ENCODE results near the gene AMFR. TPM values are rescaled to one million over a fixed set of nuclear protein-coding genes. Genes with fewer than 3 reads are reported as not detected.
A peak's percentile ranks its signal among the peaks of the same experiment; 100 is the strongest.

The AMFR gene
- total RNA-seq, 1 donor from 2014 or later: 233 TPM

- DNase-seq (ENCODE audit: low read depth): peak; percentile 41
These were observed 89.2 kb downstream of the AMFR start for GRCh38 chr16:56336071-56336688.

- no peak for DNase-seq (ENCODE audit: low read depth)
These were observed 90.6 kb downstream of the AMFR start for GRCh38 chr16:56334761-56335160.

DNA sequence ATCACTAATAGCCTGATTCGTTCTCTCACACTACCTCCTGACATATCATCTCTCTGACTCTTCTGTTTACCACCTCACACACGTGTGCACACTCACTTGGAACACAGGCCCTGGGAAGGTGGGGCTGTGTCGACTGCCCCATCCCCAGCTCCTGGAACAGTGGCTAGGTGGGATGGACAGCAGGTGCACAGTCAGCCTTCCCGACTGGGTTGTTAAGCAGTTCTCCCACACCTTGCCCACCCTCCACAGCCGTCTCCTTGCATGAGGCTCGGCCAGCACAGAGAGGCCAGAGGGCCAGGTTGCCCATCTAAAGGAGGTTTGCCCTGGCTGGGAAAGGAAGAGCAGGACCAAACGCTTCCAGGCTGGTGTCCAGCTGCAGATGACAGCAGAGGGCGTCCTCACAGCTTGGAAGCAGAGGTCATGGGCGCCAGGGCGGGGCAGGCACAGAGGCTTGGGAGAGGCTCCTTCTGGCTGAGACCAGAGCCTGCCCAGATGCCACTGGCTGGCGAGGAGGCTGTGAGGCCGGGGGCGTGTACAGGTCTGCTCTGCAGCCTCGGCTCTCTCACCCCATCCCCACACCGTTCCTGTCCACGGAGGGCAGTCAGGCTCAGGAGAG lies 92.8 kb downstream of the AMFR start:
- DNase-seq (ENCODE audit: low read depth): peak; percentile 89

DNA sequence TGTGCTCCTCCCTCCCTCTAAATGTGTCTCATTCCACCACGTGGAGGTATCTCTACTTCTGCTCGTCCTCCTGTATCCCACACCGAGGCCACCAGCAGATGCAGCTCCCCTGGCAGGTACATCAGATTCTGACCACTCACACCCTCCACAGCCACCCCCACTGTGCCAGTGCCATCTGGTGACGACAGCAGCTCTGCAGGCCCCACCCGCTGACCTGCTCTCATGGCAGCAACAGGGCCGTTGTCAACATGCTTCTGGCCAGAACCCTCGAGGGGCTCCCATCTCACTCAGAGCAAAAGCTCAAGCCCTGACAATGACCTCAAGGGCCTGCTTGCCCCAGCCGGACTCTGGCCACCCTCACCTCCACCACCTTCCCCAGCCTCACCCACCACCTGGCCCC lies 93.4 kb downstream of the AMFR start:
- no peak for DNase-seq (ENCODE audit: low read depth)

DNA sequence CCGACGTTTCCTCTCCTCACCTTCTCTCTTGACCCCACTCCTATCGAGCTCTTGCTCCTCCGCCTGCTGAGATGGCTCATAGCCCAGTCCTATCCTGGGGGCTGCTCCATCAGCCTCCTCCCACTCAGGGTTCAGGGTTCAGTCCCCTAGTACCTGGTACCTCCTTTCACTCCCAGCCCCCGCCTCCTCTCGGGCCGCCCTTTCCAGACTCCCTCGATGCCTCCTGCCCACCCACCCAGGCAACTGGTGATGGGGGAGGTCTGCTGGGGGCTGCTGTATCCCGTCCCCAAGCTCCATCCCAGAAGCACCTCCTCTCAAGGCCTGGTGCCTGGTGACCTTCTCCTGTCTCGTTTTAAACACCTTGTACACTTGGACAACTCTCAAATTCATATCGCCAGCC lies 93.9 kb downstream of the AMFR start:
- DNase-seq (ENCODE audit: low read depth): no peak

GRCh38 chr16:56330476-56330875 lies 94.9 kb downstream of the AMFR start:
- no peak for DNase-seq (ENCODE audit: low read depth)

GRCh38 chr16:56329887-56330286 lies 95.5 kb downstream of the AMFR start:
- DNase-seq (ENCODE audit: low read depth): no peak

DNA sequence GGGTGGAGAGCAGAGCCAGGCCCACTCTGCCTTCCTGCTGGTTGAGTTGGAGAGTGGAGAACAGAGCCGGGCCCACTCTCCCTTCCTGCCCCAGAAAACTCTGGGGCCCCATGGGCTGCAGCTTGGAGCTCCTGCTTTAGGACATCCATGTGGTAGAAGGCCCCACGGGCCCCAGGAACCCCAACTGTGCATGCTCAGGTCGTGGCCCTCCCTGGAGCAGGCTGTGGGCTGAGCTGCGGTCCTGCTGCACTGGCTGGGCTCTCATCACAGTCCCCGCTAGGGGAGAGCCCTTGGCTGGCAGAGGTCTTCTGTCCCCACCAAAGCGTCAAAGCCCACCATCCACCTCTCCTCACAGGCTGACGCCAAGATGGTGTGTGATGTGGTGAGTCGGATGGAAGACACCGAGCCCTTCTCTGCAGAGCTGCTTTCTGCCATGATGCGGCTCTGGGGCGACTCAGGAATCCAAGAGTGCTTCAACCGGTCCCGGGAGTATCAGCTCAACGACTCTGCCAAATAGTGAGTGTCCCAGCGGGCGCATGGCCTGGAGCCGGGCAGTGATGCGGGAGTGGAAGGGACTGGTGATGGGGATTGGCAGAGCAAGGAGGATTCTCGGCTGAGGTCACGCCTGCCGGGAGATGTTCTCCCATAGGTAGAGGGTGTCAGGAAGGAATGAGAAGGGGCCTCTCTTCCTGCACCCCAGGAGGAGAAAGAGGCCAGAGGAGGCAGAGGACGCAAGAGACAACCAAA lies 96.9 kb downstream of the AMFR start:
- DNase-seq (ENCODE audit: low read depth): no peak

DNA sequence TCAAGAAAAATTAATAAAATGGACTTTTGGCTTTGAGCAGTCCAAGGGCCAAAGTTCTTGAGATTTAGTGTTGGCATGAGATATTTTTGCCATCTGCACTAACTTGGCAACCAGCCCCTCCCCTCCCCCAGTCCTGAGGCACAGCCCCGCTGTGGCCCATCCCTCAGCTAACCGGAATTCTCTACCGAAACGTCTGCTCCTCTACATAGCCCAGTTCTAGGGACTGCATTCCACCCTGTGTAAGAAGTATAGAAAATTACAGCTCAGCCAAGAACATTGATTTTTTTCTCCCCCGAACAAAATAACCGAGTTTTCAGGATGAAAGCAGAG lies 97.5 kb downstream of the AMFR start:
- no peak for DNase-seq (ENCODE audit: low read depth)

DNA sequence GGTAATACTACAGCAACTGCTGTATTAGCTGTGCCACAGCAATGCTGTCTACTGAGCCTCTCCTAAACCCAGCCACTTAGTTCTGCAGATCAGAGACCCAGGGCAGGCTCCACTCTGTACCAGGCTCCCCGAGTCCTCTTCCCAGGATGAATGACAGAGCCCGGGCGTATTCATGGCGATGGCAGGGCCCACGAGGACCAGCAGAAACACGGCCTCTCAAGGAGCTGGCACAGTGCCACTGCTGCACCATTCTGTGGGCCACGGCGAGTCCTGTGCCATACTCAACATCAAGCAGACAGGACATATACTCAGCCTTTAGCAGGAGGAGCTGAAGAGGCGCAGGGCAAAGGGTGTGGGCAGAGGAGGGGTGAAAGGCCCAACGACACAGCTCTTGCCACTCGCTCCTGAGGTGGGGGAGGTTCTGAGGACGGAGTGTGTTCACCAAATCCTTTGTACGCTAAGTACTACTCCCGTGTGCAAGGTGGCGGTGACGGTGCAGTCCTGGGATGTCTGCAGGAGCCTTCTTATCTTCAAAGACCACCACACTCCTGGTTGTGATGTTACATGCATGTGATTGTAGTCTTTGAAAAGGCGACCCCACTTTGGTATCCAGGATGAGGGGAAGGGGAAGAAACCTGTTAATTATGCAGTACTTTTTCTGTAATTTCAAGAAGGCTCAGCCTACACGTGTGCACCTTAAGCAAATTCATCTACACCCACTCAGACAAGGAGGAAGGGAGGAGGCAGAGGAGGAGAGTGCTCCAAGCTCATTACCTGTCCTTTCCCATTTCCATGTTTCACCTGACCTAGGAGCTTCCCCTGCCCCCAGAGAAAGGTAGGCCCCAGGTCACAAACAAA lies 98.0 kb downstream of the AMFR start:
- no peak for DNase-seq (ENCODE audit: low read depth)

DNA sequence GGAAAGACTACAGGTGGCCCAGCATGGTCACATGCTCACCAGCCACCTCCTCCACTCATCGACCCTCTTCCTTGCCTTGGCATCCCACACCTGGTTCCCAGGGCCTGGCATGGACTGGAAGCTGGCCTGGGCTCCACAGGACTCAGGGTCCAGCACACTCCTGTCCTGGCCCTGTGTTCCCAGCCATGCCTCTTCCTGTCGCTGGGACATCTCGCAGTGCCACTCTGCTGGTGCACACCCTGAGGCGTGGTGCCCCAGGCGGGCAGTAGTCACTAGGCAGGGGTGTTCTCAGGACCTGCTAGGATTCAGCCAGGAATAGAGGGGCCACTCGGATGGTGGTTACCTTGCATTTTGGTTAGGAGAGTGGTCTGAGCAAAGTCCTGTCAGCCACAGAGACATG lies 99.4 kb downstream of the AMFR start:
- no peak for DNase-seq (ENCODE audit: low read depth)

DNA sequence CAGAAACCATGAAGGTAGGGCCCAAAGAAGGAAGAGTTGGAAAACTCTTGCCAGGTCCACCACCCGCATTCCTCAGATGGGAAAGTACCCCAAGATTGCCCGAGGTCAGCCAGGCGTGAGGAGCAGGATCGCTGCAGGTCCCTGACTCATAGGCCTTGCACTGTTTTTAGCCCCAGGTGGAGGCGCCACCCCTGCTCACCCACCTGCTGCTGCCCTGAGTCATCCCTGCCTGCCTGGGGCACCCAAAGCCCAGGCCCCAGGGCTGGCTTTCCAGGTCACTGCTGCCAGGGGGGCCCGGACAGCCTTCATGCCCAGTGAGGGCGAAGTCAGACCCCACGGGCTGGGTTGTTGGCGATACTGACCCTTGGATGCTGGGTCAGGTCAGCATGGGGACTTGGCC lies 100.9 kb downstream of the AMFR start:
- DNase-seq (ENCODE audit: low read depth): no peak

GRCh38 chr16:56321571-56321970 lies 103.8 kb downstream of the AMFR start:
- no peak for DNase-seq (ENCODE audit: low read depth)

DNA sequence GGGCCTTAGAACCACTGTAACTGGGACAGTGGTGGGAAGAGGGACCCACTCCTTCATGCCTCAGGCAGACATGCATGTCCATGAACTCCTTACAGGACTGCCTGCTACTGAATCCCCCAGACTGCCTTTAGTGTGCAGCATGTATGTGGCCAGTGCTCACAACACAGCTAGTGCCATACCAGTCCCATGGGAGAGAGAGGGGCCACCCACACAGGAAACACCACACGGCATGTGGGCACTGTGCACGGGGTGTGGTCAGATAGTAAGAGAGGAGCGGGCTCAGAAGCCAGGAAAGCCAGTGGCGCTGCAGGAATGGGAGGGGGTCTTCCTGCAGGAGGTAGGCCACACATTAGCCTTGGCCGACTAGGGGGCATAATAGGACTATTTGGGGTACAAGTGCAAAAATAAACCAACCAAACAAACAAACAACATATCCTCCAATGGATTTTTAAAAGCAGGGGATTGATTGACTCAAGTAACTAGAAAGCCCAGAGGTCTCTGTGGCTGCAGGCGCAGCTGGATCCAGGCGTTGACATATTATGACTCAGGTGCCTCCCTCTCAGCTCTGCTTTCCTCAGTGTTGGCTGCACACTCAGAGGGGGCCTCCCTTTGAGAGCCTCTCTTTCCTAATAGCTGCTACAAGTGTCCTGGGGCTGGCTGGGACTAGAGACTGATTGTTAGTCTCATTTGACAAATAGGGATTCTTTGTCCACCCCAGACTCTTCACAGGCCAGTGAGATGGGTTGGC lies 104.4 kb downstream of the AMFR start:
- no peak for DNase-seq (ENCODE audit: low read depth)

DNA sequence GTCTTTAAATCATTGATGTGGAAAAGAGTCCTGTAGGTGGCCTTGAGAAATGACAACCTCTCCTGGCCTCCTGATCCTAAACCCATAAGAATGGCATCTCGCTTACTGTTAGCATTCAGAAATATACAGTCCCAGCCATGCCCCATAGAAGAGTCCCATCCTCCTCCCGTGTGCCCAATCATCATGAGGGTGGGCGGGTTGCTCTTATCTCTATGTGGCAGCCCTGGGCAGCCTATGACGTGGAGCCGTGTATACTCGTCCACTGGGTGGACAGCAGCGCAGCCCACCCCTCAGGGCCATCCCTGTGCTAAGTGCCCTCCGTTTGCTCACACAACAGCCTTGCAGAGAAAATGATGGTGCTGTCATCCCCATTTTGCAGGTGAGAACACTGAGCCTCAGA lies 105.3 kb downstream of the AMFR start:
- DNase-seq (ENCODE audit: low read depth): no peak

- DNase-seq (ENCODE audit: low read depth): no peak
These were observed 106.0 kb downstream of the AMFR start for GRCh38 chr16:56319376-56319775.

GRCh38 chr16:56318827-56319140 lies 106.6 kb downstream of the AMFR start:
- DNase-seq (ENCODE audit: low read depth): no peak

- peak; percentile 83 for DNase-seq (ENCODE audit: low read depth)
These were observed 107.1 kb downstream of the AMFR start for GRCh38 chr16:56317998-56318826.

- DNase-seq (ENCODE audit: low read depth): no peak
These were observed 108.8 kb downstream of the AMFR start for GRCh38 chr16:56316545-56316944.

DNA sequence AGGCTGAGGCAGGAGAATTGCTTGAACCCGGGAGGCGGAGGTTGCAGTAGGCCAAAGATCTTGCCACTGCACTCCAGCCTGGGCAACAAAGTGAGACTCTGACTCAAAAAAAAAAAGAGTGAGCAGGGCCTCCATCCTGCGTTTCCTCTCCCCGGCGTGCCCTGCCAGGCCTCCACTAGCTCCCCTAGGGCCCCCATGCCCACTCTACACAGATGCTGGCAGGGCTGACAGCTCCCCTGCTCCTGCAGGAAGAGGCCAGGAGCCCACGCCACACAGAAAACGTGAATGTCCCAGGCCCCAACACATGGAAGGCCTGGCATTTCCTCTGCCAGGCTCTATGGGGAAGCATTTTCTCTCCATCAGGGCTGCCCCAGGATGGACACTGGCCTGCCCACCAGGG lies 109.4 kb downstream of the AMFR start:
- DNase-seq (ENCODE audit: low read depth): no peak

All from myocyte (in vitro differentiated cells).